Measurements from ENCODE around the gene GTF2IRD1.

Gene GTF2IRD1

DNA sequence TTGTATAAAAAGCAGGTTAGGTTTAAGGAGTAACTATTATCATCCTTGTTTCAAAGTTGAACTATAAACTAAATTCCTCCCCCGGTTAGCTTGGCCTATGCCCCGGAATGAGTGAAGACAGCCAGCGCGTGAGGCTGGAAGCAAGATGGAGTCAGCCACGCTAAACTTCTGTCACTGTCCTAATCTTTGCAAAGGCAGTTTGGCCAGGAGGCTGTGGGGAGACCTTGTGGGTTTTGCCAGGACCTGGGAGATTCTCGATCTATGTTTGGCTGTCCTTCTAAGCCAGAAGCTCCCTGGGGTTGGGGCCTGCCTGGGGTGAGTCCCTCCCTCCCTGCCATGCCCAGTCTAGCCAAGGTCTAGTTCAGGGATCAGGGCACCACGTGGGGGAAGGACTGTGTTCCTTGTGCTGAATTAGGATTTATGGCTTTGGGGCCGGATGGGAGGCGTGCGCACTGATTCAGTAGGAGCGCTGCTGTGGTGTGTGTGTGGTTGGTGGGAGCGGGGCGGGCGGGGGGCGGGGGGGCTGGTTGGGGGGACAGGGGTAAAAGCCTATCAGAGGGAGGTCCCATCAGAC, 871 bp upstream of the GTF2IRD1 start:
- DNase-seq (ENCODE audit: low read depth) = no peak
- TF ChIP-seq, protein P1, sequence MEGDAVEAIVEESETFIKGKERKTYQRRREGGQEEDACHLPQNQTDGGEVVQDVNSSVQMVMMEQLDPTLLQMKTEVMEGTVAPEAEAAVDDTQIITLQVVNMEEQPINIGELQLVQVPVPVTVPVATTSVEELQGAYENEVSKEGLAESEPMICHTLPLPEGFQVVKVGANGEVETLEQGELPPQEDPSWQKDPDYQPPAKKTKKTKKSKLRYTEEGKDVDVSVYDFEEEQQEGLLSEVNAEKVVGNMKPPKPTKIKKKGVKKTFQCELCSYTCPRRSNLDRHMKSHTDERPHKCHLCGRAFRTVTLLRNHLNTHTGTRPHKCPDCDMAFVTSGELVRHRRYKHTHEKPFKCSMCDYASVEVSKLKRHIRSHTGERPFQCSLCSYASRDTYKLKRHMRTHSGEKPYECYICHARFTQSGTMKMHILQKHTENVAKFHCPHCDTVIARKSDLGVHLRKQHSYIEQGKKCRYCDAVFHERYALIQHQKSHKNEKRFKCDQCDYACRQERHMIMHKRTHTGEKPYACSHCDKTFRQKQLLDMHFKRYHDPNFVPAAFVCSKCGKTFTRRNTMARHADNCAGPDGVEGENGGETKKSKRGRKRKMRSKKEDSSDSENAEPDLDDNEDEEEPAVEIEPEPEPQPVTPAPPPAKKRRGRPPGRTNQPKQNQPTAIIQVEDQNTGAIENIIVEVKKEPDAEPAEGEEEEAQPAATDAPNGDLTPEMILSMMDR (IDR thresholded peaks at IDR 0.05; ENCODE audit: low read depth, low read length, missing control alignments) = no peak

GRCh38 chr7:74454021-74454924, 567 bp downstream of the GTF2IRD1 start:
- TF ChIP-seq, protein P1 (IDR thresholded peaks at IDR 0.05; ENCODE audit: low read depth, low read length, missing control alignments) = no peak
- no peak for DNase-seq (ENCODE audit: low read depth)
- H3K4me3 ChIP-seq (ENCODE audit: low read depth, low read length) = peak overlapping the region; percentile 47

More for the DNA sequence above, 871 bp upstream of the GTF2IRD1 start:
- no peak overlapping the region for H3K4me3 ChIP-seq (ENCODE audit: low read depth, low read length)

DNA sequence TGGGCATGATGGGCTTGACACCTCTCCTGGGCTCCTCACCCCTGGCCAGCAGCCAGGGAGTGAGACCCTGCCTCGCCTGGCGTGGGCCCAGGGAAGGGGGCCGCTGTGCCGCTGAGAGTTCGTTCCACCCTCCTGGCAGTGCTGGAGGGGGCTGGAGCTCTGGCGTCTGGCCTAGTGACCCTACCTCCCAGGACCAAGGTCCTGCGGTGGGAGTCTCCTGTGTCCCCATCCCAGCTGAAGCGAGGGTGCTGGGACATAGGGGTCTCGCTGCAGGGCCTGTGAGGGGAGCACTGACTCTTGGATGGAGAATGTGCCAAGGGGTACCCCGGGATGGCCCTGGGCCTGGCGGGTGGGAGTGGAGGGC, 1.2 kb downstream of the GTF2IRD1 start:
- H3K4me3 ChIP-seq (ENCODE audit: low read depth, low read length) = no peak overlapping the region
- TF ChIP-seq, protein P1 (IDR thresholded peaks at IDR 0.05; ENCODE audit: low read depth, low read length, missing control alignments) = no peak
- DNase-seq (ENCODE audit: low read depth) = no peak

DNA sequence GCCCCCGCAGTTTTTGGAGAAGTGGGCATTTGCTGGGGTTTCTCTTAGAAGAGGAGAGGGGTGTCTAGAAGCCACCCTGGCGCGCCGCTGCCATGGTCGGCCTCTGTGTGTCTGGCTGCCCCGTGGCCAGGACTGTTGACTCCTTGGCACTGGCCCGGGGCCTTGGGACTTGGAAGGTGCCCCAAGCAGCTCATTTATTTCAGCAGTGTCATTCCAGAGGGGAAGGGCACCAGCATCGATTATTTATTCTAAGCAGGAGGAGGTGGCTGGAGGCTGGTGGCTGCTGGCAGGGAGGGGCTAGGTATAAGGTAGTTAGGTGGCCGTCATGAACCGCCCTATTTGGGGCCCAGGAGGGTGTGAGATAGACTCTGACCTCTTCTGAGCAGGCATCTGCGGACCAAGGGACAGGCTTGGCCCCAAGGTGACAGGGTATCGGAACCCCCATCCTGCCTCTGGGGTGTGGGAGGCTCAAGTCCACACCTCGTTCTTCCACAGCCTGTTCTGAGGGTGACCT, 1.6 kb downstream of the GTF2IRD1 start:
- TF ChIP-seq, protein P1 (IDR thresholded peaks at IDR 0.05; ENCODE audit: low read depth, low read length, missing control alignments) = no peak
- no peak for DNase-seq (ENCODE audit: low read depth)
- H3K4me3 ChIP-seq (ENCODE audit: low read depth, low read length) = no peak overlapping the region

GRCh38 chr7:74455928-74456327, 2.2 kb downstream of the GTF2IRD1 start:
- no peak for DNase-seq (ENCODE audit: low read depth)
- TF ChIP-seq, protein P1 (IDR thresholded peaks at IDR 0.05; ENCODE audit: low read depth, low read length, missing control alignments) = no peak
- no peak overlapping the region for H3K4me3 ChIP-seq (ENCODE audit: low read depth, low read length)

- no peak overlapping the region for H3K4me3 ChIP-seq (ENCODE audit: low read depth, low read length)
- no peak for DNase-seq (ENCODE audit: low read depth)
- TF ChIP-seq, protein P1 (IDR thresholded peaks at IDR 0.05; ENCODE audit: low read depth, low read length, missing control alignments) = no peak
Observed at GRCh38 chr7:74457007-74457406, 3.3 kb downstream of the GTF2IRD1 start.

All from GM12864 (cell line).